ENCODE measurements around the gene KCNJ12.
"Not testable (repeated sequence)": the region's sequence is repeated elsewhere in the genome, so short reads cannot be mapped to it uniquely, and the experiment has no call there.

DNA sequence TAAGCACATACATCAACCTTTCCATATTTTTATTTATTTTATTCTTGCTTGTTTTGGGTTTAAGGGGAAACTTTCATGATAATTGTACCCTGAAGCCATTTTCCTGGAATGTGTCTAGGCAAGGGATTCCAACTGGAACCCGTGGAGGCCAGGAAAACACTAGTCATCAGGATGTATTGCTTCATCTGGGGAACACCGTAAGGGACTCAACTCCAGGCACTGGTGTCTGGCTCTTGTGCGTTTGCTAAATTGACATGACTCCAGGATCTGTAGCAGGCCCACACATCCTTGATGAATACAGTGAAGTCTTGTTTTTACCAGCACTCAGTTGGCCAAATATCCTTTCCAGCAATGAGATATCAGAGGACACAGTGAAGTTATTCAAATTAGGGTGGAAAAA lies 51.6 kb downstream of the KCNJ12 start:
- TF ChIP-seq, protein P1, sequence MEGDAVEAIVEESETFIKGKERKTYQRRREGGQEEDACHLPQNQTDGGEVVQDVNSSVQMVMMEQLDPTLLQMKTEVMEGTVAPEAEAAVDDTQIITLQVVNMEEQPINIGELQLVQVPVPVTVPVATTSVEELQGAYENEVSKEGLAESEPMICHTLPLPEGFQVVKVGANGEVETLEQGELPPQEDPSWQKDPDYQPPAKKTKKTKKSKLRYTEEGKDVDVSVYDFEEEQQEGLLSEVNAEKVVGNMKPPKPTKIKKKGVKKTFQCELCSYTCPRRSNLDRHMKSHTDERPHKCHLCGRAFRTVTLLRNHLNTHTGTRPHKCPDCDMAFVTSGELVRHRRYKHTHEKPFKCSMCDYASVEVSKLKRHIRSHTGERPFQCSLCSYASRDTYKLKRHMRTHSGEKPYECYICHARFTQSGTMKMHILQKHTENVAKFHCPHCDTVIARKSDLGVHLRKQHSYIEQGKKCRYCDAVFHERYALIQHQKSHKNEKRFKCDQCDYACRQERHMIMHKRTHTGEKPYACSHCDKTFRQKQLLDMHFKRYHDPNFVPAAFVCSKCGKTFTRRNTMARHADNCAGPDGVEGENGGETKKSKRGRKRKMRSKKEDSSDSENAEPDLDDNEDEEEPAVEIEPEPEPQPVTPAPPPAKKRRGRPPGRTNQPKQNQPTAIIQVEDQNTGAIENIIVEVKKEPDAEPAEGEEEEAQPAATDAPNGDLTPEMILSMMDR (IDR thresholded peaks at IDR 0.05): not testable (repeated sequence)
- not testable (repeated sequence) for TF ChIP-seq POLR2A (IDR thresholded peaks at IDR 0.05)
